ENCODE data around the gene PJA2.

DNA sequence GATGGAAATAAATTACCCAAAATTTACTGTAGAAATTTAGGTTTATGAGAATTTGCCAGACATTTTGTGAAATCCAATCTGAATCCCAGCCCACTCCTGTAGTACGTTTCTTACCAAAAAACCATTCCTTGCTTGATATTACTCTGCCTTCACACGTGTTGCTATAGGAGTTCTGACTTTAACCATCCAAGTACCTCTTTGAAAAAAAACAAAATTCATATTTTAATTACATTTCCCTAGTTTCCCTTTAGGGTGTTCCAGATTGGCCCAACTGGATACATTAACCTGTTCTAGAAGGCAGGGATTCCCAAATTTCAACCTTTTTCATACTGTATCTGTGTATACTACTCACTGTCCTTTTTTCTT lies 1.4 kb upstream of the PJA2 start:
- TF ChIP-seq, protein P1, sequence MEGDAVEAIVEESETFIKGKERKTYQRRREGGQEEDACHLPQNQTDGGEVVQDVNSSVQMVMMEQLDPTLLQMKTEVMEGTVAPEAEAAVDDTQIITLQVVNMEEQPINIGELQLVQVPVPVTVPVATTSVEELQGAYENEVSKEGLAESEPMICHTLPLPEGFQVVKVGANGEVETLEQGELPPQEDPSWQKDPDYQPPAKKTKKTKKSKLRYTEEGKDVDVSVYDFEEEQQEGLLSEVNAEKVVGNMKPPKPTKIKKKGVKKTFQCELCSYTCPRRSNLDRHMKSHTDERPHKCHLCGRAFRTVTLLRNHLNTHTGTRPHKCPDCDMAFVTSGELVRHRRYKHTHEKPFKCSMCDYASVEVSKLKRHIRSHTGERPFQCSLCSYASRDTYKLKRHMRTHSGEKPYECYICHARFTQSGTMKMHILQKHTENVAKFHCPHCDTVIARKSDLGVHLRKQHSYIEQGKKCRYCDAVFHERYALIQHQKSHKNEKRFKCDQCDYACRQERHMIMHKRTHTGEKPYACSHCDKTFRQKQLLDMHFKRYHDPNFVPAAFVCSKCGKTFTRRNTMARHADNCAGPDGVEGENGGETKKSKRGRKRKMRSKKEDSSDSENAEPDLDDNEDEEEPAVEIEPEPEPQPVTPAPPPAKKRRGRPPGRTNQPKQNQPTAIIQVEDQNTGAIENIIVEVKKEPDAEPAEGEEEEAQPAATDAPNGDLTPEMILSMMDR (conservative IDR thresholded peaks at IDR 0.05 in 1 of 2, IDR thresholded peaks at IDR 0.05 in 1 of 2; ENCODE audit: extremely low read depth in 1 of 2, insufficient read depth in 1 of 2, low read depth in 1 of 2, low read length in 2 of 2) = no peak
- no peak for TF ChIP-seq EZH2 (IDR thresholded peaks at IDR 0.05; ENCODE audit: borderline replicate concordance, low read length)

Data from mammary epithelial cell (primary cell).